ENCODE measurements around the gene GLP1R.

The GLP1R gene

DNA sequence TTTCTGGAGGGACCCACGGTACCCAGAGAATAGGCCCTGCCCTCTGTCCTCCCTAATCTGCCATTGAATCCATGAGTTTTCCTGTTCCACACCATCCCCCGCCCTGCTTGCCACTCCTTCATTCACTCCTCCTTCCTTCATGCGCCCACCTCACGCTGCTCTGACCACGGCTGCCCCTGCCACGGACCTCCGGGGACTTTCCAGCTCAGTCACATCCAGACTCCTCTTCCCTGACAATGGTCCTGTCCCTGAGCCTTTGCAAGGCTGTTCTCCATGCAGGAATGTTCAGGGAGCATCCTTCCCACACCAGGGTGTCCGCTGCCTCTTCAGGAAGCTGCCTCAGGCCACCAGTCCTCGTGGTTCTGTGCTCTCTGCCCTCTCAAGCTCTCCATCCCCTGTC, 25.9 kb downstream of the GLP1R start:
- H3K4me3 ChIP-seq (ENCODE audit: low read depth, low read length): no peak overlapping the region
- POLR2A ChIA-PET: no interaction called here
- DNase-seq (ENCODE audit: low read depth, low spot score): no peak
- TF ChIP-seq, protein P1, sequence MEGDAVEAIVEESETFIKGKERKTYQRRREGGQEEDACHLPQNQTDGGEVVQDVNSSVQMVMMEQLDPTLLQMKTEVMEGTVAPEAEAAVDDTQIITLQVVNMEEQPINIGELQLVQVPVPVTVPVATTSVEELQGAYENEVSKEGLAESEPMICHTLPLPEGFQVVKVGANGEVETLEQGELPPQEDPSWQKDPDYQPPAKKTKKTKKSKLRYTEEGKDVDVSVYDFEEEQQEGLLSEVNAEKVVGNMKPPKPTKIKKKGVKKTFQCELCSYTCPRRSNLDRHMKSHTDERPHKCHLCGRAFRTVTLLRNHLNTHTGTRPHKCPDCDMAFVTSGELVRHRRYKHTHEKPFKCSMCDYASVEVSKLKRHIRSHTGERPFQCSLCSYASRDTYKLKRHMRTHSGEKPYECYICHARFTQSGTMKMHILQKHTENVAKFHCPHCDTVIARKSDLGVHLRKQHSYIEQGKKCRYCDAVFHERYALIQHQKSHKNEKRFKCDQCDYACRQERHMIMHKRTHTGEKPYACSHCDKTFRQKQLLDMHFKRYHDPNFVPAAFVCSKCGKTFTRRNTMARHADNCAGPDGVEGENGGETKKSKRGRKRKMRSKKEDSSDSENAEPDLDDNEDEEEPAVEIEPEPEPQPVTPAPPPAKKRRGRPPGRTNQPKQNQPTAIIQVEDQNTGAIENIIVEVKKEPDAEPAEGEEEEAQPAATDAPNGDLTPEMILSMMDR (IDR thresholded peaks at IDR 0.05; ENCODE audit: insufficient read depth, low read length, missing control alignments): no peak
- CTCF ChIA-PET: no interaction called here

DNA sequence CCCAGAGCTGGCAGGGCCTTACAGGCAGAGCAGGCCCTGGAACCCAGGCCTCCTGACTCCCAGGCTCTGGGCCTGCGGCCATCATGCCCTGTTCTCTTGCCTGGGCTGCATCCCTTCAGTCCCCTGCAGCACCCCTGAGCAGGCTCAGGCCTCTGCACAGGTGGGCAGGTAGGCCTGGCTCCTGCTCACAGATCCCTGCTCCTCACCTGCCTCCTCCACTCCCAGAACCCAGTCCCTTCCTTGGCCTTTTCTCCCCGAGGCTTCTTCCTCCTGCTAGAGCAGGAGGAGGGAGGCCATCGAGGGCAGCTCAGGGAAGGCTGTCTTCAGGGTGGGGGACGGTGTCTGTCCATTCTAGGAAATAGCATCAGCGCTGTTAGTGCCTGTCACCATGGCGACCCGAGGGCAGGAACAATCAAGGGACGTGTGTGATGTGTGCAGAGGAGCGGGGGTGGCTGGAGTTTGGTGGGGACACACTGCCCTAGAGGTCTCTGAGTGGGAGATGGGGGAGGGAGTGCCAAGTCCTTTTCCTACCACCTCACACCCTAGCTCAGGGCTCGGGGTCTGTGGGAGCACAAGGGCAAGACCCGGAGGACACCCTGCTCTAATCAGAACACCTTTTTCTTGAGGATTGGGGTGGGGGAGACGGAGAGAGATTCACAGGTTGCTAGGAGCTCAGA, 26.6 kb downstream of the GLP1R start:
- no peak for DNase-seq (ENCODE audit: low read depth, low spot score)
- ChIA-PET POLR2A (no interaction called here), CTCF (no interaction called here)
- H3K4me3 ChIP-seq (ENCODE audit: low read depth, low read length): no peak overlapping the region
- TF ChIP-seq, protein P1 (IDR thresholded peaks at IDR 0.05; ENCODE audit: insufficient read depth, low read length, missing control alignments): no peak

DNA sequence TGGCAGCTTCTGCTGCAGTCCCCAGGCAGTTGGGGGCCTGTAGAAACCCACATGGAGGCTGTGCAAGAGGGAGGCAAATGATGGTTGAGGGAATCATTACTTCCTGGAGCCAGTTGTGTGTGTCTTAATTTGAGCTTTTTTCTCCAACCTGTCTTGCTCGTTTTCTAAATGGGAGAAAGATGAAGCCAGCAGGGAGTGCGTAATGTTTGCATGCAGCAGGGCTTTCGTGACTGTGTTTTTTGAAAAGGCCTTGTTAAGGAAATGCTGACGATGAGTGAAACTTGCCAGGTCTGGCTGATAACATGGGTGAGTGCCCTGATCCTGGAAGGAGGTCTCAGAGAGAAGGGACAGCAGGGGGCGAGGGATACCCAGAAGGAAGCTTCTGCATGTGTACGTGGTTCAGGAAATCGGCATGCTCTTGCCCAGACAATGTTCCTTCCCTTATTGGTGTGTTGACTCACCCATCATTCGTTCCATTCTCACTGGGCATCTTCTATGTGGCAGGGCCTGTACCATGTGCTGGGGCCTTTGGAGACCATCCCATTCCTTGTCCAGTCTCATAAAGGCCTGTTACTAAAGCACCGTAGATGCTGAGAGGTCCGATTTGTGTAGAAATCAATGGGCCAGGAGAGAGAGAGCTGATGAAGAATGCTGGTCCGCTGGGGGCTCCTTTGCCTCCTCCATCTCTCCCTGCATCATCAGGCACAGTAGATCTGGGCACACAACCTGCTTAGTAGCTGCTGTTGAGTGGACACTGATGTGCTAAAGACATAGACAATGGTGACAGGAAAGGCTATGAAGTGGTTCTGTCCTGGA, 27.4 kb downstream of the GLP1R start:
- ChIA-PET POLR2A (no interaction called here), CTCF (no interaction called here)
- TF ChIP-seq, protein P1 (IDR thresholded peaks at IDR 0.05; ENCODE audit: insufficient read depth, low read length, missing control alignments): no peak
- no peak overlapping the region for H3K4me3 ChIP-seq (ENCODE audit: low read depth, low read length)
- DNase-seq (ENCODE audit: low read depth, low spot score): no peak

DNA sequence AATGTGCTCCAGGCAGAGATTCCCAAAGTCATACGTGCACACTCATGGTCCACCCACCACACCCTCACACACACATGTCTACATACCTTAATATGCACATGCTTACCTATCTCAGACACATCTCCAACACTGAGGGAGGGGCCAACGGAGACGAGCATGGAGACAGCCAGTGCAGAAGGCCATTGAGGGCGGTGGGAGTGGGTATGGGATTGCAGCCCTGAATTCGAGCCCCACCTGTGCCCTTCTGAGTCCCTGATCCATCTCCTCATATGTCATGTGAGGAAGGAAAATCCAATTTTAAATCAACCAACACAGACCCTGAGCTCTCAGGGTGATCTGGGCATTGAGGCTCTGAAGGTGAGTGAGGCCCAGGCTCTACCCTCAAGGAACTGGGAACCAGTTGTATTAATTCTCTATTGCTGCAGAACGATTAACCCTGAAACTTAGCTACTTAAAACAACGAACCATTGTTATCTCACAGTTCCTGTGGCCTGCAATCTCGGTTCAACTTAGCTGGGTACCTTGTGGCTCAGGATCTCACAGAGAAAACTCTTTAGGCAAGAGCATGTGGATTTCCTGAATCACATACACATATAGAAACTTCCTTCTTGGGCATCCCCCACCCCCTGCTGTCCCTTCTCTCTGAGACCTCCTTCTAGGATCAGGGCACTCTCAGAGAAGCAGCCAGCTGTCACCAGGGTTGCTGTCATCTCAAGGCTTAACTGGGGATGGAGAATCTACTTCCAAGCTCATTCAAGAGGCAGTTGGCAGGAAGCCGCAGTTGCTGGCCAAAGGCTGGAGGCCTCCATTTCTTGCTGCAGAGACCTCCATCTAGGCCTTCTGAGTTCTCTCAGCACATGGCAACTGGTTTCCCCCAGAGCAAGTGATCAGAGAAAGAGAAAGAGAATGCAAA, 28.3 kb downstream of the GLP1R start:
- CTCF ChIA-PET: no interaction called here
- H3K4me3 ChIP-seq (ENCODE audit: low read depth, low read length): no peak overlapping the region
- POLR2A ChIA-PET: no interaction called here
- TF ChIP-seq, protein P1 (IDR thresholded peaks at IDR 0.05; ENCODE audit: insufficient read depth, low read length, missing control alignments): no peak
- DNase-seq (ENCODE audit: low read depth, low spot score): no peak

DNA sequence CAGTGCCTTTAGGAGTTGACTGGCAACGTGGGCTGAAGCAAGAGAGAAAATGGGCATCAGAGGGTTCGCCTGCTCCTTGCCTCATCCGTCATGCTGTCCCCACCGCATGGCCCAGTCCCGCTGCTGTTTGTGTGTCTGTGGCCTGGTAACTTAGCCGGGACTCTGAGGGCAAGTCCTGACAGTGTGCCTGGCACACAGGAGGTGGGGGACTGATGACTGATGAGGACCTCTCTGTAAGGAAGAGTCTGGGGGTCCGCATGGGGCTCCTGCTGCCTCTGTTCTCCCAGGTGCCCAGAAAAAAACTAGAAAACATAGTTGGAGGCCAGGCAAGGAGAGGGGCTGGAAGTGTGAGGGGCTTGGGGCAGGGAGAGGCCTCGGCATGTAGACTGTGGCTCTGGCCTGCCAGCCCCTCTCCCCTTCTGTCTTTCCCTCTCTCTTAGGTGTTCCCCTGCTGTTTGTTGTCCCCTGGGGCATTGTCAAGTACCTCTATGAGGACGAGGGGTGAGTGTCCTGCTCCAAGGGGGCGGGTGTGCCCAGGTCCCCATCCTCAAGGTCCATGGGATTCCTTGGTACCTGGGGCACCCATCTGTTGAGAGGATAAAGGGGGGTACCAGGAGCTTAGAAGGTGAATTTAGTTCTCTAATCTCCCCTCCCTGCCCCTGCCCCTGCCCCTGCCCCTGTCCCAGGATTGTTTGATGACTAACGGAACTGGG, 29.5 kb downstream of the GLP1R start:
- TF ChIP-seq, protein P1 (IDR thresholded peaks at IDR 0.05; ENCODE audit: insufficient read depth, low read length, missing control alignments): no peak
- H3K4me3 ChIP-seq (ENCODE audit: low read depth, low read length): no peak overlapping the region
- POLR2A ChIA-PET: no interaction called here
- DNase-seq (ENCODE audit: low read depth, low spot score): no peak
- CTCF ChIA-PET: no interaction called here
